B cell (primary cell): Measurements from ENCODE around the gene MTHFD1. TPM values are rescaled to one million over a fixed set of nuclear protein-coding genes. Genes with fewer than 3 reads are reported as not detected.

Experiments used
- ATAC-seq: fragments of 200-7000 bp; cut with Tn5 transposase; one replicate; pipeline ENCODE4 v1.10.0; 2021; ENCODE audit warnings: low read depth, mild to moderate bottlenecking, moderate number of reproducible peaks, moderate library complexity
- CTCF ChIA-PET: fragments of 350-600 bp; sonication (Branson Sonifier 250); formaldehyde crosslinking; loops from one replicate; lab custom pipeline; 2021; ENCODE audit warnings: antibody characterized with exemption, inconsistent platforms; lab: Charles Lee
- POLR2A ChIA-PET: fragments of 350-600 bp; sonication (Branson Sonifier 250); formaldehyde crosslinking; loops from one replicate; lab custom pipeline; 2021; ENCODE audit warnings: antibody characterized with exemption; lab: Charles Lee
- DNase-seq: peaks from one replicate; pipeline ENCODE4 v3.0.0; 2013
- H2AFZ ChIP-seq: 2 replicates; pipeline ENCODE4 v1.6.1; 2012; ENCODE audit warnings: mild to moderate bottlenecking, low read depth, low read length; ENCODE audit not compliant: insufficient read depth, poor library complexity, severe bottlenecking
- H3K27ac ChIP-seq, 2 donors: 1 replicate in 1 of 2; 2 replicates in 1 of 2; pipeline ENCODE4 v1.5.1; 2012 to 2013; ENCODE audit warnings: low read length in 2 of 2, mild to moderate bottlenecking in 2 of 2, moderate library complexity in 1 of 2
- H3K27me3 ChIP-seq, 4 experiments: fragments of 200-600 bp in 1 of 4; sonication (generic) in 1 of 4; replicated peaks in 1 of 4; 1 replicate in 2 of 4; 2 replicates in 2 of 4; pipeline versions ENCODE4 v1.6.1 to v1.7.0; 2013 to 2016; ENCODE audit warnings: low read length in 3 of 4, mild to moderate bottlenecking in 2 of 4, mixed read lengths in 1 of 4, moderate library complexity in 1 of 4; ENCODE audit not compliant: insufficient read depth in 4 of 4, control insufficient read depth in 3 of 4; ENCODE audit errors: control extremely low read depth in 1 of 4
- H3K36me3 ChIP-seq, 2 experiments: replicated peaks in 1 of 2; 1 replicate in 1 of 2; 2 replicates in 1 of 2; pipeline versions ENCODE4 v1.6.1 to v1.7.1; 2013; ENCODE audit warnings: low read length in 1 of 2; ENCODE audit not compliant: insufficient read depth in 2 of 2, control insufficient read depth in 1 of 2; ENCODE audit errors: control extremely low read depth in 1 of 2, extremely low read depth in 1 of 2
- H3K4me1 ChIP-seq, 2 donors: fragments of 200-600 bp in 1 of 2; sonication (generic) in 1 of 2; 1 replicate in 1 of 2; 2 replicates in 1 of 2; pipeline versions ENCODE4 v1.5.1 to v1.6.1; 2013 to 2017; ENCODE audit warnings: low read length in 2 of 2; ENCODE audit not compliant: control insufficient read depth in 2 of 2, insufficient read depth in 2 of 2
- H3K4me2 ChIP-seq: replicated peaks from 2 replicates; pipeline ENCODE3; 2012; ENCODE audit warnings: mild to moderate bottlenecking, low read depth, low read length; ENCODE audit not compliant: poor library complexity, severe bottlenecking
- H3K4me3 ChIP-seq, 5 experiments: fragments of 200-600 bp in 1 of 5; sonication (generic) in 1 of 5; 1 replicate in 3 of 5; 2 replicates in 2 of 5; pipeline versions ENCODE4 v1.5.1 to v1.7.0; 2011 to 2016; ENCODE audit warnings: low read length in 4 of 5, mild to moderate bottlenecking in 4 of 5, low read depth in 2 of 5, control low read depth in 1 of 5, moderate library complexity in 1 of 5; ENCODE audit not compliant: insufficient read depth in 1 of 5; ENCODE audit errors: control extremely low read depth in 1 of 5, extremely low read depth in 1 of 5
- H3K79me2 ChIP-seq: fragments of 200-600 bp; sonication (generic); one replicate; pipeline ENCODE4 v1.6.0; 2016; ENCODE audit warnings: low read length; ENCODE audit not compliant: control insufficient read depth, insufficient read depth
- H3K9ac ChIP-seq: fragments of 200-600 bp; sonication (generic); 2 replicates; pipeline ENCODE4 v1.6.1; 2017; ENCODE audit warnings: mild to moderate bottlenecking, low read length, moderate library complexity
- H3K9me3 ChIP-seq, 3 donors: one replicate each; pipeline versions ENCODE4 v1.6.1 to v1.7.1; 2013; ENCODE audit warnings: low read length in 2 of 3; ENCODE audit not compliant: control insufficient read depth in 2 of 3, insufficient read depth in 1 of 3; ENCODE audit errors: control extremely low read depth in 1 of 3
- H4K20me1 ChIP-seq: 2 replicates; pipeline ENCODE4 v1.6.0; 2012; ENCODE audit warnings: mild to moderate bottlenecking, low read length; ENCODE audit not compliant: insufficient read depth, control insufficient read depth, poor library complexity, severe bottlenecking
- H3K27ac Mint-ChIP-seq: one replicate; pipeline ENCODE4 v1.8.0; 2021; ENCODE audit warnings: mixed read lengths
- H3K27me3 Mint-ChIP-seq: one replicate; pipeline ENCODE4 v1.8.0; 2021; ENCODE audit warnings: mixed read lengths
- H3K4me1 Mint-ChIP-seq: one replicate; pipeline ENCODE4 v1.8.0; 2021; ENCODE audit warnings: mixed read lengths
- H3K4me3 Mint-ChIP-seq: one replicate; pipeline ENCODE4 v1.8.0; 2021; ENCODE audit warnings: mixed read lengths
- H3K9me3 Mint-ChIP-seq: one replicate; pipeline ENCODE4 v1.8.0; 2022; ENCODE audit warnings: mixed read lengths; ENCODE audit not compliant: insufficient read depth
- EZH2 ChIP-seq: IDR thresholded peaks from 2 replicates; pipeline ENCODE4 v1.6.1; 2012; ENCODE audit warnings: borderline replicate concordance, low read depth, mild to moderate bottlenecking, moderate library complexity, low read length; ENCODE audit not compliant: insufficient read depth, poor library complexity, severe bottlenecking
- intact Hi-C: fragments of 100-400 bp; cut with micrococcal nuclease; formaldehyde crosslinking; loops from one replicate; pipeline ENCODE4 v1.10.0; 2022
- polyA plus RNA-seq: library from polyadenylated mRNA; depleted of rRNA; stranded (reverse); fragments of >200 nt; gene quantifications from 2 replicates; pipeline ENCODE4 v1.2.3, GENCODE V29; 2012
- total RNA-seq, 2 donors: library from RNA; stranded (reverse); fragments of 120-200 nt in 1 of 2; gene quantifications; 1 replicate in 1 of 2; 2 replicates in 1 of 2; pipeline versions ENCODE4 v1.2.3 to v1.2.4, GENCODE V29; 2013 to 2022
- TF ChIP-seq, protein P1 (sequence below): fragments of 200-600 bp; IDR thresholded peaks from one replicate; pipeline ENCODE4 v1.8.0; 2022; ENCODE audit warnings: antibody characterized with exemption, mild to moderate bottlenecking

MTHFD1 gene
- total and polyA plus RNA-seq, 2 donors (not counting 1 experiment from before 2014, with no cell fraction given): 32.3 to 51.3 TPM

- no peaks in the 10 kb centered on the region for H3K9me3 ChIP-seq
- Mint-ChIP-seq H3K27me3 (no peaks in the 10 kb centered on the region), H3K4me1 (peaks cover 30% of the 10 kb centered on the region), H3K4me3 (no peak overlapping the region), H3K27ac (no peak overlapping the region), H3K9me3 (no peaks in the 10 kb centered on the region)
- intact Hi-C loops: no loop called here
- no peak overlapping the region for H3K4me3 ChIP-seq
- peaks cover 85% of the 10 kb centered on the region for H3K79me2 ChIP-seq
- no peak overlapping the region for H3K4me2 ChIP-seq
- CTCF ChIA-PET: interaction anchor here (1.0 to 6.6 kb wide), 6 partner anchors 10 to 68 kb away, joined by 3 to 38 read pairs (median 10); no protein-coding TSS in a partner anchor
- peaks cover 5 to 24% of the 10 kb centered on the region in 2 experiments for H3K36me3 ChIP-seq
- H3K9ac ChIP-seq: no peak overlapping the region
- no peak for TF ChIP-seq EZH2
- TF ChIP-seq, protein P1, sequence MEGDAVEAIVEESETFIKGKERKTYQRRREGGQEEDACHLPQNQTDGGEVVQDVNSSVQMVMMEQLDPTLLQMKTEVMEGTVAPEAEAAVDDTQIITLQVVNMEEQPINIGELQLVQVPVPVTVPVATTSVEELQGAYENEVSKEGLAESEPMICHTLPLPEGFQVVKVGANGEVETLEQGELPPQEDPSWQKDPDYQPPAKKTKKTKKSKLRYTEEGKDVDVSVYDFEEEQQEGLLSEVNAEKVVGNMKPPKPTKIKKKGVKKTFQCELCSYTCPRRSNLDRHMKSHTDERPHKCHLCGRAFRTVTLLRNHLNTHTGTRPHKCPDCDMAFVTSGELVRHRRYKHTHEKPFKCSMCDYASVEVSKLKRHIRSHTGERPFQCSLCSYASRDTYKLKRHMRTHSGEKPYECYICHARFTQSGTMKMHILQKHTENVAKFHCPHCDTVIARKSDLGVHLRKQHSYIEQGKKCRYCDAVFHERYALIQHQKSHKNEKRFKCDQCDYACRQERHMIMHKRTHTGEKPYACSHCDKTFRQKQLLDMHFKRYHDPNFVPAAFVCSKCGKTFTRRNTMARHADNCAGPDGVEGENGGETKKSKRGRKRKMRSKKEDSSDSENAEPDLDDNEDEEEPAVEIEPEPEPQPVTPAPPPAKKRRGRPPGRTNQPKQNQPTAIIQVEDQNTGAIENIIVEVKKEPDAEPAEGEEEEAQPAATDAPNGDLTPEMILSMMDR: no peak
- H3K27ac ChIP-seq: no peak overlapping the region
- DNase-seq (no peak), ATAC-seq (no peak)
- H4K20me1 ChIP-seq: peaks cover 5% of the 10 kb centered on the region
- peaks cover 7 to 8% of the 10 kb centered on the region in 2 donors for H3K4me1 ChIP-seq
- H2AFZ ChIP-seq: no peak overlapping the region
- POLR2A ChIA-PET: no interaction called here
- H3K27me3 ChIP-seq: no peaks in the 10 kb centered on the region
Measured at GRCh38 chr14:64495252-64495651, 107.1 kb downstream of the MTHFD1 start.

- TF ChIP-seq EZH2: no peak
- TF ChIP-seq, protein P1: no peak
- H3K36me3 ChIP-seq: peaks cover 0 to 20% of the 10 kb centered on the region in 2 experiments
- peaks cover 5% of the 10 kb centered on the region for H4K20me1 ChIP-seq
- ChIA-PET POLR2A (interaction anchor here (0.9 kb wide), 1 partner anchor 13 kb away, joined by 3 read pairs; no protein-coding TSS in a partner anchor), CTCF (interaction anchor here (0.6 to 6.6 kb wide), 10 partner anchors 9 to 1288 kb away, joined by 3 to 38 read pairs (median 4); partner anchors contain the start of gene MTHFD1)
- Mint-ChIP-seq H3K4me1 (peaks cover 39% of the 10 kb centered on the region), H3K27ac (no peak overlapping the region), H3K27me3 (no peaks in the 10 kb centered on the region), H3K9me3 (no peaks in the 10 kb centered on the region), H3K4me3 (no peak overlapping the region)
- peaks cover 83% of the 10 kb centered on the region for H3K79me2 ChIP-seq
- H3K4me3 ChIP-seq: no peak overlapping the region
- H3K27ac ChIP-seq: no peak overlapping the region
- H3K9ac ChIP-seq: no peak overlapping the region
- no peak overlapping the region for H2AFZ ChIP-seq
- no peak for DNase-seq
- intact Hi-C loops: no loop called here
- peaks cover 22 to 23% of the 10 kb centered on the region in 2 donors for H3K4me1 ChIP-seq
- ATAC-seq: no peak
- no peak overlapping the region for H3K4me2 ChIP-seq
- no peaks in the 10 kb centered on the region for H3K9me3 ChIP-seq
- H3K27me3 ChIP-seq: no peaks in the 10 kb centered on the region
Measured at GRCh38 chr14:64496764-64497163, 108.6 kb downstream of the MTHFD1 start.
